Fibroblast of skin of right quadriceps (primary cell): Measurements from ENCODE around the gene KRTAP5-3.
"Not testable (repeated sequence)": the region's sequence is repeated elsewhere in the genome, so short reads cannot be mapped to it uniquely, and the experiment has no call there.

Source experiments
- DNase-seq: peaks from one replicate; pipeline ENCODE4 v3.0.0-alpha.2; 2013

Gene KRTAP5-3, protein sequence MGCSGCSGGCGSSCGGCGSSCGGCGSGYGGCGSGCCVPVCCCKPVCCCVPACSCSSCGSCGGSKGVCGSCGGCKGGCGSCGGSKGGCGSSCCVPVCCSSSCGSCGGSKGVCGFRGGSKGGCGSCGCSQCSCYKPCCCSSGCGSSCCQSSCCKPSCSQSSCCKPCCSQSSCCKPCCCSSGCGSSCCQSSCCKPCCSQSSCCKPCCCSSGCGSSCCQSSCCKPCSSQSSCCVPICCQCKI

GRCh38 chr11:1608363-1608762 is at the start of gene KRTAP5-3:
Gene KRTAP5-3, minus strand, starts transcription at chr11:1608463. Its CDS starts 78 bp downstream, at chr11:1608385.
- DNase-seq = no peak

GRCh38 chr11:1656670-1657069 is 48.4 kb upstream of the KRTAP5-3 start:
- no peak for DNase-seq

DNA sequence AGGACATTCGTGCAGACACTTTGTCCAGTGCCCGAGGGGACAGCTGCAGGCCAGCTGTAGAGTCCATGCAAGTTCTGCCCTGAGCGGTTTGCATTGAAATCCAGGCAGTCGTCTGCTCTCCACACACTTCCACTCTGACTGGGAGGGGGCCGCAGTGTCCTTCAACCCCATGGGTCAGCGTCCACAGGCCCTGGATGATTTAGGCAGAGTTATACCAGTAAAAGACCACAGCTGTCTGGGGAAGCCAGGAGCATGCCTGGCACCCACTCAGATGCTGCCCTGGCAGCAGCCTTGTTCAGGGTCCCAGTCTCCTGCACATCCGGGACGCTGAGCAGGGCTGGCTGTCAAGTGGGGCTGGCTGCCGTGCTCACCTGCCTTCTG is 47.8 kb upstream of the KRTAP5-3 start:
- no peak for DNase-seq

DNA sequence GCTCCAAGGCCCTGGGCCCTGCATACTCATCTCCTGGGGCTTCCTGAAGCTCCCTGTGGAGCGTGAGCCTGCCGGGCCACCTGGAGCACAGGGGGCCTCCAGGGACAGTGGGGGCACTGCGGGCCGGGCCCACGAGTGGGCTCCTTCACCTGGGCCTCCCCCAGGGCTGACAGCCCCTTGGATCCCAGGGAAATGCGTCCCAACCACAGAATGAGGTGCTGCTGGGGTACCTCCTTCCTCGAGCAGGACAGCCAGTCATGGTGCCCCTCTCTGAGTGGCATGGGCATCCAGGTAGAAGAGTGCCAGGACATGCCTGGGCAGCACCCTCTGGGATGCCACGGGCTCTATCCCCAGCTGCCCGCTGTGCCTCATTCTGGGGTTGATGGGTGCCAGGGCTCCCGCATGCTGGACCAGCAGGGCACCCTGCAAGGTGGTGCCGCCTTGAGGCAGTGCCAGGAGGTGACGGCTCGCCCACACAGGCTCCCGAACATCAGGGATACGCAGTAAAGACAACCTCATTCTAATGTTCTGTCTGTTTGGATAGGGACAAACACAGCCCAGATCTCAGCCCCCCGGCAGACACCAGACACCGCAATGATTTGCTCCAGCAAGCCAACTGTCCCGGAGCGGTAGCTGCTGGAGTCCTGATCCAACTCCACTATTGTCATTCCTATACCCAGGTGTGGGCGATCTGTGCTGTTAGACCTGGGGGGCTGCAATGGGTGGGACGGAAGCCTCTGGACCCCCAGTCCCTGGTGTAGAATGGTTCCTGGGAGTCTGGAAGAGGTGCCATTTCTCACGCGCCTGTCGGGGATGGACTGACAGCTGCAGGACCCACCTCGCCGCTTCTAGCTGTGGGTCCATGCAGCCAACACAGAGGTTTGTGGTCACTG is 47.2 kb upstream of the KRTAP5-3 start:
- no peak for DNase-seq

DNA sequence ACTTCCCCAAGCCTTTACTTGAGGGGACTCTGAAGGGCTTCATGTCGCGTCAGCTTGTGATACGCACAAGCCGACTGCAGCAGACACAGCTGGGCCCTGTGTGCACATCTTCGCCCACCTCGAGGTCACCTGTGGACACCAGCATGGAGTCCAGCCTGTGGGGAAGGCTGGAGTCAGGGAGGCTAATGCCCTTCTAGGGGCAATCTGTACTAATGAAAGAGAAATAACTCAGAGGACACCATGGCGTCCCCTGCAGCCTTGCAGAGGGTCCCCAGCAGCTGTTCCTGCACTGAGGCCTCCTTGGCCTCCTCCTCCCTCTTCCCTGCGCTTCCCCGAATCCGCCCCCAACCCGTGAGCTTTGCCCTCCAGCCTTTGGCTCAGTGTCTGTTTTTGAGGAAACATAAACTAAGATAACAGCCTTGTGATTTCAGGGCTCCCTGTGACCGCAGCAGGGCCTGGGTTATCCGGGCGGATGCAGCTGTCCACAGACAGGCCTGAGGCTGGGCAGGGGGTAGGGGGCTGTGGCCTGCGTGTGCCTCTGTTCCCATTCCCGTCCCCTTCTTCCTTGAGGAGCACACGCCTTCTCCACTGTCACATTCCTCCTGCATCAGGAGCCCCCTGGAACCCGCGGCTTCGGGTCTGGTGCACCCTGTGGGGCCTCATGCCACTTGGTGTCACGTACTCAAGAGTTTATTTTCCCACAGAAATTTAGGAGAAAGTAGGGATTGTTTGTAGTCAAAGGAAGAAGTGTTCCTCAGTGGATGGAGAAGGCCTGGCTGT is 46.3 kb upstream of the KRTAP5-3 start:
- no peak for DNase-seq

DNA sequence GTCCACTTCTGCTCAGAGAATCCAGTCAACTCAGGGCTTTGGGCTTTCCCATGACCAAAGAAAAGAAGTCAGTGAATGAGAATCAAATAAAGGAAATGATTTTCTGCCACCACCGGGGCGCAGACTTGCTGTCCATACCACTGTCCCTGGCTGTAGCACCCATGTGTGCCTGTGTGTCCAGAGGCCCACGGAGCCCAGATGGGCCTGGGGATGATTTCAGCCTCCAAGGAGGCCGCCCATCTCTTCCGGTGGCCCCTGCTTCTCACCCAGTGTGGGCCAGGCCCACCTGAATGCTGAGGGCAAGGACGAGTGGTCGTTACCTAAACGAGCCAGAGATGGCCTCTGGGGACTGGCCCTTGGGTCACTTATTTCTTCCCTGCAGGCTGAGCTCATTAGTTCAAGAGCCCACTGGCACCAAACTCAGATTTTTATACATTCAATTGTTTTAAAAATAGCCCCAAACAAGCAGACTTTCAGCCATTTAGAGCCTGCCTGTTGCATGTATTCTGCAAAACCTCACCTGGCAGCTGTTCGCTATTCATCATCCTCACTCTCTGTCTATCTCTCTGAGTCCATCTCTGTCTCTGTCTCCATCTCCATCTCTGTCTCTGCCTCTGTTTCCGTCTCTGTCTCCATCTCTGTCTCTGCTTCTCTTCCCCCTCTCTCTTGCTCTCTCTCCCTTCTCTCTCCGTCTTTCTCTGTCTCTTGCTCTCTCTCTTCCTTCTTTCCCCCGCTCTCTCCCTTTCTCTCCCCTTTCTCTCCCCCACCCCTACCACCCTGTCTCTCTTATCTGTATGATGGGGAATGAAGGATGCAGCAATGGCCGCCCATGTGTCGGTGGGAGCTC is 45.5 kb upstream of the KRTAP5-3 start:
- no peak for DNase-seq

DNA sequence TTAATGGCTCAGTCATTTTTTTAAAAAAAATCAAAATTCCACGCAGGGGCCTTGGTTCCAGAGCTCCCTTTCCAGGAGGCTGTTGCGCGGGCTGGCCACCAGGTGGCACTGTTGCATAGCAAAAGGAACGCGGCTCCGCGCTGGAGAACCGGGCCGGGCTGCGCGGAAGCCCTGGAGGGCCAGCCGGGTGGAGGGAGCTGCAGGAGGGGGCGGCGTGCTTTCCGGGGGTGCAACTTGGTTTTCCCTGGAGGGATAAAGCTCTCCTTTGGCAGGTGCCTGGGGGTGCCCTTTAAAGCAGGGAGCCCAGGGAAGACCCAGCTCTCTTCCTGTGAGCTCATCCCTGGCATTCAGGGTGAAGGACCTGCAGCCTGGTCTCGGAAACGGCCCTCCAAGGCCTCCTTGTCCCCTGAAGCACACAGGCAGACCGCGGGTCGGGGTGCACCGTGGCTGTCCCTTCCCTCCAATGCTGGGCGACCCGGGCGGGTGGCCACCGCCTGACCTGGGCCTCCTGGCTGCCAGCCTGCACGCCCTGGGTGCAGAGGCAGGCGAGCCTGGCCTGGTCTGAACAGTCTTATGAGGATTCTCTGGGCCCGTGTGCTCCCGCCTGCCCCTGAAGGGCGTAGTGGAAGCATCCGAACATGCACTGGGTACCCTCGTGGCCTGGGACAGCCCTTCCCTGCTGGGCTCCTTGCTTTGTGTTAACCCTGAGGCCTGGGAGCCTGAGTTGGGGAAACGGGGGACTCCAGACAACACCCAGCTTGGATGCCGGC is 44.7 kb upstream of the KRTAP5-3 start:
- DNase-seq = peak; percentile 41

- no peak for DNase-seq
Observed at GRCh38 chr11:1652442-1652770, 44.1 kb upstream of the KRTAP5-3 start.

DNA sequence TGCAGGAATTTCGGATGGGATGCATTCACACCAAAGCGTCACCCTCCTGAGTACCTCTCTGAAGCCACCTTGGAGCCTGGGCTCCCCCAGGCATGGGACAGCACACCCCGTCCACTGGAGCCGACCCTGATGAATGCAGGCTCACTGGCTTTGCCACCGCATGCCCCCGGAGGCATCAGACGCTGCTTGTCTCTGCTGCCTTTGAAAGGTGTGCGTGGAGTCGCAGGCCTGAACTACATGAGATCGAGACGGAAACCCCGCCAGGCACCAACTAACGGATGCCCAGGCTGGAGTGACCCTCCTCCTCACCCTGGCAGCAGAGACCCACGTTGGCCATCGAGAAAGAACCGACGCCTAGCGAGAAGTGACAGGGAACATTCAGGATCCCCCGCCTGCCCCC is 43.8 kb upstream of the KRTAP5-3 start:
- DNase-seq = no peak

GRCh38 chr11:1651411-1651980 is 43.2 kb upstream of the KRTAP5-3 start:
- no peak for DNase-seq

GRCh38 chr11:1650918-1651262 is 42.6 kb upstream of the KRTAP5-3 start:
- DNase-seq = no peak

DNA sequence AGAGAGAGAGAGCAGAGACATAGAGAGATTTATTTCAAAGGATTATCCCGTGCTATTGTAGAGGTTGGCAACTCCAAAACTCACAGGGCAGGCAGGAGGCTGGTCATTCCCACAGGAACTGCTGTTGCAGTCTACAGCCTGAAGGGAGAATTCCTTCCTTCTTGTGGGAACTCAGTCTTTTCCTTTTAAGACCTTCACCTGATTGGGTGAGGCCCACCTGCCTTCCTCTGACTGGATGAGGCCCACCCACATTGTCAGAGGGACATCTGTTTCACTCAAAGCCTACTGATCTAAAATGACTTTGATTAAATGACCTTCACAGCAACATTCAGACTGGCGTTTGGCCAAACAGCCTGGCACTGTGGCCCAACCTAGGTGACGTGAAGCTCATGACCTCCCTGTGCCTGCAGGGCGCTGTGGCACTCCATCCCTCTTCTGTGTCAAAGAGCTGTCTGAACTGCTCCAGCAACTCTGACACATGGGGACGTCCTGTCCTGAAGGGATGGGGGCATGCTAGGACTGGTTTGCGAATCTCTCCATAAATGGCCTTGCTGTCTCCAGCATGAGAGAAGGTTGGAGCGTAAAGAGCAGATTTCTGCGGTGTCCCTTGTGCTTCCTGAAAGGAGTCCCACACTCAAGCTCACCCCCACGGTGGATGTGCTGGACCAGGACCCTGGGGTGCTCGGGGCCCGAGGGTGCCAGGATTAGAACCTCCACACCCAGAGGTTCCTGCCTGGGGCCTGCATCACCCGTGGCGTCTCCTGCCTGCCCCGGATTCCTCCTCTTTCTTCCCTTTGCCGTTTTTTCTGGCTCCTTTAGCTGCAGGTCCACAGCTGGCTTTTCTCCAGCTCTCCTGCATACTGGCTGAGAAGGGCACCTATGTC is 42.0 kb upstream of the KRTAP5-3 start:
- no peak for DNase-seq

DNA sequence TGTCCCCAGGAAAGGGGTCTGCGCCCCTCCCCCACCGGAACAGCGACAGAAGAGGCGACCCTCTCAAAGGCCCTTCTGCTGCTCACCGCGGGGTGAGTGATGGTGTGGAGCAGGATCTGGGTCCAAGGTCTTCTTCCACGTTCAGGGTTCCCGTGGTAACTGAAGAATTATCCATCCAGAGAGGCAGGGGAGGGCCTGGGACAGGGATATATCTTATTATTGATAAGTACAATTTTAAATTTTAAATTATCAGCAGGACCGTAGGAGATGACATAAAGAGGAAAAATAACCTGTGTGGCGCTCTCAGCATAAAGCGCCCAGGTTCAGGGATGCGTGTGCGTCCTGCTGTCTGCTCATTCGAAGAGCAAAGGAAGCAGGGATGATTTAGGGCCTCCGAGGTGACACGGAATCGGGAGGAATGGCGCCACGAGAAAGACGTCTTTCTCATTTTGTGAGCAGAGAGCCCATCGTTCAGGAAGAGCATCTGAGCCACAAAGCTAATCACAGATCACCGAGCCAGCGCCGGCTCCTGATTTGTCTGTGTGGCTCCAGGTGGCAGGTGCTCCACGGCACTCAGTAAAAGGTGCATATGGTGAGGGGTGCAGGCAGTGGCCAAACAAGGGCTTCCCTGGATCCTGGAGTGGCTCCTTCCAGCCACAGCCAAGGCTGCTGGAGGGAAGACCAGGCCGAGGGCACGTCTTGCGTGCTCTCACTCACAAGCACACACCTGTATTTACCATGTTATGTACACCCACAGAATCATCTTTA is 40.6 kb upstream of the KRTAP5-3 start:
- no peak for DNase-seq

- DNase-seq = no peak
Observed at GRCh38 chr11:1647901-1648652, 39.8 kb upstream of the KRTAP5-3 start.

GRCh38 chr11:1646540-1646939 is 38.3 kb upstream of the KRTAP5-3 start:
- DNase-seq = not testable (repeated sequence)

DNA sequence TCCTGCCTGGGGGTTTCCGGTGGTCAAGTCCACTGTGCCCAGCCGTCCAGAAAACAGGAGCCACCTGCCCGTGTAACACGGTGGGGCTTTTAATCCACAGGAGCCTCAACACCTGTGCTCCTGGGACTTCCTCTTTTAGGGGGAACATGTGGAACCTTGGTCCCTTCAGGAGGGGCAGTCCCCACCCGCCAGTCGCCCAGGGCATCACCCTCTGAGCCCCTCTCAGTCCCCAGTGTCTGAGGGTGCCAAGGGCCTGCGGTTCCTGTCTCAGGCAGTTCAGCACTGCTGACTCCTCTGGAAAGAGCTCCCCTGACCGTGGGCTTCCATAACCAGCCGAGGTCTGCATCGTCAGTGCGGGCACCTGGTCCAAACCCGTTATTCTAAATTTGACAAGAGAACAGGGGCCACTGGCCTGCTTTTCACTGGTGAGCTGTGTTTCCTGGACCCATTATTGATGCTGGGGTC is 37.1 kb upstream of the KRTAP5-3 start:
- DNase-seq = no peak

DNA sequence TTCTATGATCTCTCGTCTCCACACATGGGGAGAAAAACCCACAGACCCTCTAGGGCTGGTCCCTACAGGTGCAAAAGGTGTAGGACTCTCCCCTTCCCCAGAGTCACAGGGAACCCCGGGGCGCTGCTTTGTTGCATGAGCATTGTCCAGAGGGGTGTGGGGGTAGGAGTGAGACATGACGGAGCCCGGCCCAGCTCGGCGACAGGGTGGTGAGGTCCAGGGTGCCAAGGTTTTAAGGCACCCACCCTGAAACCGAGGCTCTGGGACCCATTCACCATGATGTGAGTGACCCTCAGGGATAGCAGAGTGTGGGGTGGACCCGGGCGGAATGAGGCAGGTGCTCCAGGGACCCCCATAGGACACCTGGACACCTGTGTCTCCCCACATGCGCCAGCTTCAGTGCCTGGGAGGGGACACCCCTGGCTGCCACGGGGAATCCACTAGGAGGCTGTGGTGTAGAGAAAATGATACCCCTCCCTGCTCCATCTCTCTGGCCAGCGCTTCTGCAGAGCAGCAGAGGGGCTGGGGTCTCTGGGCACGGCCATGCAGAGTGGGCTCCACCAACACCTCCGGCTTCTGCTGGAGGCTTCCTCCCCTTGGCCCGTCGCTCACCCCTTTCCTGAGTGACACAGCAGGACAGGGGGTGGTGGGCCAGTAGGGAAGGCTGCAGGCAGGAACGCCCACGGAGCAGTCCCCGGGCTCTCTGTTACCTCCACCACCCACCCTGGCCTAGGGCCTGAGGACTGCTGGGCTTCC is 36.5 kb upstream of the KRTAP5-3 start:
- DNase-seq = no peak

DNA sequence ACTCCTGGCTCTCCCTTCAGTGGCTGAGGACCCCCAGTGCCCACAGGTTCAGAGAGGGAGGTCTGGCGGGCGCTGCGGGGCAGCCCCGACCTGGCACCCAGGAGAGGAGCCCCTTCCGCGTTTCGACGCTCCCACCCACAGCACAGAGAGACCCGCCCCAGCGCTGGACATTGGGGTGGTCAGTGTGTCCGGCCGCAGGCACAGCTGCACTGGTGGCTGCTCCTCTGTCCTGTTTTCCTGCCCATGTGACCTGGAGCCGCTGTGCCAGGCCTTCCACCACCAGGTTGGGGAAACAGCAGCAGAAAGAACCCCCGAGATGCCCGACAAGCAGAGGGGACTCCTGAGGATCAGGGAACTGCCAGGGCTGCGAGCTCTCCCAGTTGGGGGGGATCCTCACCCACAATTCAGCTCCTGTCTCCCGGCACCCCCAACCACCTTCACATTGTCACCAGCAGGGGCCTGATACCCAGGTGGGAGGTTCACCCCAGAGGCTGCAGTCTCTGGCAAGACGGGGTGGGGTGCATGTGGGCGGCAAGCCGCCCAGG is 35.0 kb upstream of the KRTAP5-3 start:
- DNase-seq = no peak
